ENCODE results near the gene WDR59. TPM values are rescaled to one million over a fixed set of nuclear protein-coding genes. Genes with fewer than 3 reads are reported as not detected.

WDR59 gene
- total and polyA plus RNA-seq, 3 donors from 2014 or later: 47.6 to 73.8 (median 55.0) TPM

- intact Hi-C loops (cut with DNase I; ENCODE audit: low total_unique reads): loop anchor here (2.0 kb wide), 1 partner anchor 111 kb away; no protein-coding TSS in a partner anchor
- Histone ChIP-seq H3K9me3 (no peaks in the 10 kb centered on the region), H3K27ac (peak overlapping the region; percentile 73 to 88), H3K4me1 (peaks cover 25% of the 10 kb centered on the region), H3K27me3 (no peaks in the 10 kb centered on the region), H3K36me3 (ENCODE audit: low read depth, missing control alignments) (no peaks in the 10 kb centered on the region), H3K4me3 (peak overlapping the region; percentile 86 to 89)
- DNase-seq: peak; percentile 80
- 1 to 3% methylated on average over 11 to 64 of the region's 71 CpGs for WGBS, 2 donors
- no peak for TF ChIP-seq POLR2A (IDR thresholded peaks at IDR 0.05)
- no peak for TF ChIP-seq CTCF (IDR thresholded peaks at IDR 0.05)
Measured at GRCh38 chr16:74999609-75000480, 14.9 kb upstream of the WDR59 start.

- Histone ChIP-seq H3K4me1 (peaks cover 25% of the 10 kb centered on the region), H3K9me3 (no peaks in the 10 kb centered on the region), H3K36me3 (ENCODE audit: low read depth, missing control alignments) (no peaks in the 10 kb centered on the region), H3K27ac (peak overlapping the region; percentile 73 to 88), H3K27me3 (no peaks in the 10 kb centered on the region), H3K4me3 (peak overlapping the region; percentile 86 to 89)
- TF ChIP-seq CTCF (IDR thresholded peaks at IDR 0.05) (no peak), POLR2A (IDR thresholded peaks at IDR 0.05) (no peak)
- DNase-seq: peak; percentile 26
- intact Hi-C loops (cut with DNase I; ENCODE audit: low total_unique reads): loop anchor here (2.0 kb wide), 1 partner anchor 112 kb away; no protein-coding TSS in a partner anchor
- WGBS, 2 donors: 1 to 2% methylated on average over 10 to 44 of the region's 44 CpGs
Measured at GRCh38 chr16:74999219-74999608, 14.3 kb upstream of the WDR59 start.

GRCh38 chr16:74998481-74999218, 13.7 kb upstream of the WDR59 start, which contains the start of gene ZNRF1:
Gene ZNRF1, plus strand, starts transcription at chr16:74999024. Its CDS starts 648 bp downstream, at chr16:74999672.
- H3K4me1 ChIP-seq: peaks cover 25% of the 10 kb centered on the region
- peak within 1 kb of the TSS; percentile 83 to 88 for H3K27ac ChIP-seq
- peak; percentile 83 for DNase-seq
- intact Hi-C loops (cut with DNase I; ENCODE audit: low total_unique reads): loop anchor here (2.0 kb wide), 1 partner anchor 112 kb away; no protein-coding TSS in a partner anchor
- TF ChIP-seq CTCF (IDR thresholded peaks at IDR 0.05): peak; percentile 79 to 85 (median 83)
- TF ChIP-seq POLR2A (IDR thresholded peaks at IDR 0.05): no peak
- no peaks in the 10 kb centered on the region for H3K9me3 ChIP-seq
- no peaks in the 10 kb centered on the region for H3K27me3 ChIP-seq
- WGBS, 2 donors: 0% methylated on average over 16 to 59 of the region's 73 CpGs
- peak within 1 kb of the TSS; percentile 86 to 89 for H3K4me3 ChIP-seq
- H3K36me3 ChIP-seq (ENCODE audit: low read depth, missing control alignments): no peaks in the 10 kb centered on the region

- peaks cover 18% of the 10 kb centered on the region for H3K4me1 ChIP-seq
- no peak for DNase-seq
- no peak overlapping the region for H3K27ac ChIP-seq
- no peaks in the 10 kb centered on the region for H3K27me3 ChIP-seq
- no peaks in the 10 kb centered on the region for H3K9me3 ChIP-seq
- intact Hi-C loops (cut with DNase I; ENCODE audit: low total_unique reads): no loop called here
- WGBS, 2 donors: 87 to 88% methylated on average over 8 of the region's 8 CpGs
- no peak for TF ChIP-seq POLR2A (IDR thresholded peaks at IDR 0.05)
- TF ChIP-seq CTCF (IDR thresholded peaks at IDR 0.05): no peak
- no peaks in the 10 kb centered on the region for H3K36me3 ChIP-seq (ENCODE audit: low read depth, missing control alignments)
- H3K4me3 ChIP-seq: no peak overlapping the region
Measured at GRCh38 chr16:74997042-74997491, 12.1 kb upstream of the WDR59 start.
